Prostate gland (tissue), 2 donors: ENCODE measurements around the gene ATP5PO. TPM values are rescaled to one million over a fixed set of nuclear protein-coding genes. Genes with fewer than 3 reads are reported as not detected.

Source experiments
- DNase-seq: peaks from one replicate; pipeline ENCODE4 v3.0.0-alpha.2; 2019; ENCODE audit warnings: low spot score
- H3K27ac ChIP-seq, 2 donors: fragments of 200-600 bp; sonication (generic); 2 replicates each; pipeline ENCODE4 v1.5.1; 2017 to 2019
- H3K27me3 ChIP-seq: fragments of 200-600 bp; sonication (generic); replicated peaks from 2 replicates; pipeline ENCODE4 v1.5.1; 2019; ENCODE audit not compliant: insufficient read depth
- H3K36me3 ChIP-seq, 2 donors: fragments of 200-600 bp; sonication (generic); 1 replicate in 1 of 2; 2 replicates in 1 of 2; pipeline versions ENCODE4 v1.5.1 to v1.8.1; 2017 to 2019
- H3K4me1 ChIP-seq: fragments of 200-600 bp; sonication (generic); replicated peaks from 2 replicates; pipeline ENCODE4 v1.5.1; 2019
- H3K4me3 ChIP-seq, 2 donors: fragments of 200-600 bp; sonication (generic); 2 replicates each; pipeline ENCODE4 v1.5.1; 2017 to 2019
- H3K9me3 ChIP-seq: fragments of 200-600 bp; sonication (generic); 2 replicates; pipeline ENCODE4 v1.5.1; 2017
- POLR2A ChIP-seq: fragments of 450-650 bp; IDR thresholded peaks from one replicate; pipeline ENCODE4 v1.6.1; 2016; ENCODE audit warnings: antibody characterized with exemption, mild to moderate bottlenecking
- POLR2AphosphoS5 ChIP-seq: sonication (generic); formaldehyde crosslinking; IDR thresholded peaks from one replicate; pipeline ENCODE4 v1.6.1; 2017; ENCODE audit warnings: antibody characterized with exemption
- WGBS: methylation state at CpG from one replicate; pipeline ENCODE4 v1.1.5; 2018; 5-methylcytosine and 5-hydroxymethylcytosine counted together
- intact Hi-C: fragments of 100-400 bp; cut with DNase I; formaldehyde crosslinking; loops from one replicate; pipeline ENCODE4 v1.14.2; 2022
- total RNA-seq, 2 donors: library from RNA; depleted of rRNA; stranded (reverse); fragments of >200 nt; gene quantifications; one replicate each; pipeline ENCODE4 v1.1.0, GENCODE V29; 2016
- TF ChIP-seq, protein P1 (sequence below), 4 experiments: fragments of 200-600 bp in 2 of 4; fragments of 450-650 bp in 2 of 4; sonication (generic) in 2 of 4; IDR thresholded peaks; 1 replicate in 3 of 4; 2 replicates in 1 of 4; pipeline ENCODE4 v1.5.1; 2016 to 2019; ENCODE audit warnings: antibody characterized with exemption in 4 of 4, mild to moderate bottlenecking in 2 of 4, moderate library complexity in 2 of 4

The ATP5PO gene
- total RNA-seq, 2 donors from 2014 or later, result 143 to 153 TPM

DNA sequence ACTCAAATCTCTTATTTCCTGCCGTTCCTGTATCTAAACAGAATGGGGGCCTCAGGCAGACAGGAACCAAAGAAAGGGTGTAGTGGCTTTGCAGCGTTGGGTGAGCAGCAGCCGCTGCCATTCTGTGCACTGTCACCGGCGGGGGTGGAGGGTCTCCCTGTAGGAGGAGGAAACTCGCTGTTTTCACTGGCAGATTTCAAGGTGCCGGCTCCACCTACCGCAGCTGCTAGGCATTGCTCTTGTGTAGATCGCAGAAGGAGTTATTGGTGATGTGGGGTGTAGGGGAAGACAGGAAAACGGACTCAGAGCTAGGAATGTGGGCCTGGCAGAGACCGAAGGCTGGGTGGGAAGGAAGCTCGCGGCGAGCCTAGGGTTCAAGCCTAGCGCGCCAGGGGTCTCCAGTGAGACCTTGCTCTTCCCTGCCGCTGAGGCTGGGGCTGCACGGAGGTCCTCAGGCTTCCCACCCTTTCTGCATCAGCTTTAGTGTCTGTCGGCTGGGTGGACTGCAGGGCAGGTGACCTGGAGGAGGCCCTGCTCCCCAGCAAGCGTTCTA, 20.8 kb downstream of the ATP5PO start:
- DNase-seq, result peak; percentile 50
- TF ChIP-seq, protein P1, sequence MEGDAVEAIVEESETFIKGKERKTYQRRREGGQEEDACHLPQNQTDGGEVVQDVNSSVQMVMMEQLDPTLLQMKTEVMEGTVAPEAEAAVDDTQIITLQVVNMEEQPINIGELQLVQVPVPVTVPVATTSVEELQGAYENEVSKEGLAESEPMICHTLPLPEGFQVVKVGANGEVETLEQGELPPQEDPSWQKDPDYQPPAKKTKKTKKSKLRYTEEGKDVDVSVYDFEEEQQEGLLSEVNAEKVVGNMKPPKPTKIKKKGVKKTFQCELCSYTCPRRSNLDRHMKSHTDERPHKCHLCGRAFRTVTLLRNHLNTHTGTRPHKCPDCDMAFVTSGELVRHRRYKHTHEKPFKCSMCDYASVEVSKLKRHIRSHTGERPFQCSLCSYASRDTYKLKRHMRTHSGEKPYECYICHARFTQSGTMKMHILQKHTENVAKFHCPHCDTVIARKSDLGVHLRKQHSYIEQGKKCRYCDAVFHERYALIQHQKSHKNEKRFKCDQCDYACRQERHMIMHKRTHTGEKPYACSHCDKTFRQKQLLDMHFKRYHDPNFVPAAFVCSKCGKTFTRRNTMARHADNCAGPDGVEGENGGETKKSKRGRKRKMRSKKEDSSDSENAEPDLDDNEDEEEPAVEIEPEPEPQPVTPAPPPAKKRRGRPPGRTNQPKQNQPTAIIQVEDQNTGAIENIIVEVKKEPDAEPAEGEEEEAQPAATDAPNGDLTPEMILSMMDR (IDR thresholded peaks at IDR 0.05), result peak in 3 of 4 experiments; percentile 32 to 81 (median 67)
- TF ChIP-seq POLR2A (no peak), POLR2AphosphoS5 (no peak)
- H3K9me3 ChIP-seq, result no peaks in the 10 kb centered on the region
- H3K36me3 ChIP-seq, result no peaks in the 10 kb centered on the region
- intact Hi-C loops, result loop anchor here (2.0 kb wide), 1 partner anchor 252 kb away; the partner anchor contains the start of gene ITSN1
- H3K27me3 ChIP-seq, result no peaks in the 10 kb centered on the region
- H3K4me3 ChIP-seq, result peak overlapping the region in 1 of 2 donors; percentile 18
- no peak overlapping the region for H3K27ac ChIP-seq
- 3% methylated on average over 20 of the region's 20 CpGs for WGBS
- no peaks in the 10 kb centered on the region for H3K4me1 ChIP-seq

DNA sequence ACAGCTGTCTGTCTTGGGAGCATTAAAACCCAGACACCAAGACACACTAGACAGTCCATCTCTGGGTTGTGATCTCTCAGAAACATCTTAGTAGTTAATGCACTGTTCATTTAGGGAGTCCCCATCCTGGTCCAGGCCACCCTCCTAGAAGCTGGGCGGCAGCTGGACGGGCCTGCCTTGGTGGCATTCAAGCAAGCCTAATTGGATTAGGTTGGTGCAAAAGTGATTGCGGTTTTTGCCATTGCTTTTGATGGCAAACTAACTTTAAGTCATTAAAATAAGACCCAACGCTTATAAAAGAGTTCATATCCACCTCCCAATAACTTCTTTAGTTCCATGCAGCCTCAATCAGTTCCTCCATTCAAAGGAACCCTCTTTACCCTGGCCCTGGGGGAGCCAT, 21.7 kb downstream of the ATP5PO start:
- H3K36me3 ChIP-seq, result no peaks in the 10 kb centered on the region
- no peak for DNase-seq
- no peaks in the 10 kb centered on the region for H3K27me3 ChIP-seq
- H3K27ac ChIP-seq, result no peak overlapping the region
- WGBS, result 92% methylated on average over 4 of the region's 4 CpGs
- H3K4me1 ChIP-seq, result no peaks in the 10 kb centered on the region
- TF ChIP-seq, protein P1 (IDR thresholded peaks at IDR 0.05), result no peak
- TF ChIP-seq POLR2AphosphoS5 (no peak), POLR2A (no peak)
- H3K4me3 ChIP-seq, result no peak overlapping the region
- intact Hi-C loops, result loop anchor here (2.0 kb wide), 1 partner anchor 251 kb away; the partner anchor contains the start of gene ITSN1
- no peaks in the 10 kb centered on the region for H3K9me3 ChIP-seq

DNA sequence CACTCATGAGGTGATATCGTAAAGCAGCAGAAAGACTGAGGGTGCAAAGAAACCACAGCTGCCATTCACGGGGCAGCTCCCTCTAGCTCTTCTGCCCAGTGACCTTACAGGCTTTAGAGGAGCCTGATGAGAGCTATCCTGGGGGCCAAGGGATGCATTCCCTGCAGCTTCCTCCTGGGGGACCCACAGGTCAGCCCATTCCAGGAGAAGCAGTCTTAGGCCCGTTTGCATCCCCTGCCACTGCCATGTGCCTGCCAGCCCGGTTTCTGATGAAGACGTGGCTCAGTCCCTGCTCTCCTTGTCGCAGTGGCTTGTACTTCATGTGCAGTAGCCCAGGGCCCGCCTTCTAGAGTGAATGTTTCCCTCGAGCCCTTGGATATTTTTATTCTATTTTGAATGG, 22.8 kb downstream of the ATP5PO start:
- Histone ChIP-seq H3K36me3 (no peaks in the 10 kb centered on the region), H3K9me3 (no peaks in the 10 kb centered on the region), H3K27ac (no peak overlapping the region), H3K4me3 (no peak overlapping the region), H3K27me3 (no peaks in the 10 kb centered on the region), H3K4me1 (no peaks in the 10 kb centered on the region)
- TF ChIP-seq POLR2AphosphoS5 (no peak), POLR2A (no peak)
- TF ChIP-seq, protein P1 (IDR thresholded peaks at IDR 0.05), result no peak
- no peak for DNase-seq
- WGBS, result 82% methylated on average over 8 of the region's 8 CpGs
- intact Hi-C loops, result no loop called here

DNA sequence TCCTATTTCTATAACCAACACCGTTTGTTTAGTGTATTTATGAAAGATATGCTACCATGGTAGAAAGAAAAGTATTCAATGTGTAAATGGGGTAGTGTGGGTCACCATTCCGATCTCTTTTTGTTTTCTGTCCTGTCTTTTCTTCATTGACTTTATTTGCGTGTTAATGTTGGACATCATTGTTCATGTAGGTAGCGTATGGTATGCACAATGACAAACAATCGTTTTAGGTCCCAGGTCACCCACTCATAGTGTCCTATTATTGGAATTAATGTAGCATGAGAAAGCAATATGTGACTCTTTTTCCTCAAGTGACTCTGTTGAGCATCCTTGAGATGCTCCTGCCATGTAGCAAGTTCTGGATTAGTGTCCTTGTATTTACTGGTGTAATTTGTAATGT, 25.4 kb downstream of the ATP5PO start:
- TF ChIP-seq, protein P1 (IDR thresholded peaks at IDR 0.05), result no peak
- TF ChIP-seq POLR2A, result no peak
- no peak for TF ChIP-seq POLR2AphosphoS5
- intact Hi-C loops, result no loop called here
- H3K27me3 ChIP-seq, result no peaks in the 10 kb centered on the region
- H3K4me3 ChIP-seq, result no peak overlapping the region
- no peak overlapping the region for H3K27ac ChIP-seq
- 96% methylated on average over 5 of the region's 5 CpGs for whole genome bisulfite sequencing
- no peaks in the 10 kb centered on the region for H3K4me1 ChIP-seq
- DNase-seq, result no peak
- H3K36me3 ChIP-seq, result no peaks in the 10 kb centered on the region
- H3K9me3 ChIP-seq, result no peaks in the 10 kb centered on the region

DNA sequence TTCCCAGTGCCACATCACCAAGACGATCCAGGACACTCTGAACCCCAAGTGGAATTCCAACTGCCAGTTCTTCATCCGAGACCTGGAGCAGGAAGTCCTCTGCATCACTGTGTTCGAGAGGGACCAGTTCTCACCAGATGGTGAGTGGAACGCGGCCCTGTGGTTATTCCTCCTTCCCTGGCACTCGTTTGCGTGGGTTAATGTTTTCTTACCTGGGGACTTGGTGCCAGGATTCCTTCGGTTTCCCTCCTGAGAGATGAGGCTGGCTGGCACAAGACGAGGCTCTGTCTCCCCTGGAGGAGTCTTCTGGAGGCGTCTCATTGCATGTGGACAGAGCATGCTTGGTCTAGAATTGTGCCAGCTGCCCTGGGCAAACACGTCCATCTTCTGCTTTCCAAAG, 29.3 kb downstream of the ATP5PO start:
- Histone ChIP-seq H3K4me1 (no peaks in the 10 kb centered on the region), H3K9me3 (no peaks in the 10 kb centered on the region), H3K27me3 (no peaks in the 10 kb centered on the region), H3K36me3 (no peaks in the 10 kb centered on the region), H3K27ac (no peak overlapping the region), H3K4me3 (no peak overlapping the region)
- TF ChIP-seq POLR2AphosphoS5, result no peak
- no peak for DNase-seq
- 50% methylated on average over 11 of the region's 11 CpGs for whole genome bisulfite sequencing
- intact Hi-C loops, result no loop called here
